Activated T-cell treated with anti-CD3 and anti-CD28 coated beads for 1 hour (primary cell): Measurements from ENCODE around the gene TAGLN.
"Not testable (repeated sequence)": the region's sequence is repeated elsewhere in the genome, so short reads cannot be mapped to it uniquely, and the experiment has no call there.

ENCODE experiments used
- DNase-seq: peaks from one replicate; pipeline ENCODE4 v3.0.0-alpha.2; 2020; ENCODE audit warnings: low read depth

TAGLN gene

DNA sequence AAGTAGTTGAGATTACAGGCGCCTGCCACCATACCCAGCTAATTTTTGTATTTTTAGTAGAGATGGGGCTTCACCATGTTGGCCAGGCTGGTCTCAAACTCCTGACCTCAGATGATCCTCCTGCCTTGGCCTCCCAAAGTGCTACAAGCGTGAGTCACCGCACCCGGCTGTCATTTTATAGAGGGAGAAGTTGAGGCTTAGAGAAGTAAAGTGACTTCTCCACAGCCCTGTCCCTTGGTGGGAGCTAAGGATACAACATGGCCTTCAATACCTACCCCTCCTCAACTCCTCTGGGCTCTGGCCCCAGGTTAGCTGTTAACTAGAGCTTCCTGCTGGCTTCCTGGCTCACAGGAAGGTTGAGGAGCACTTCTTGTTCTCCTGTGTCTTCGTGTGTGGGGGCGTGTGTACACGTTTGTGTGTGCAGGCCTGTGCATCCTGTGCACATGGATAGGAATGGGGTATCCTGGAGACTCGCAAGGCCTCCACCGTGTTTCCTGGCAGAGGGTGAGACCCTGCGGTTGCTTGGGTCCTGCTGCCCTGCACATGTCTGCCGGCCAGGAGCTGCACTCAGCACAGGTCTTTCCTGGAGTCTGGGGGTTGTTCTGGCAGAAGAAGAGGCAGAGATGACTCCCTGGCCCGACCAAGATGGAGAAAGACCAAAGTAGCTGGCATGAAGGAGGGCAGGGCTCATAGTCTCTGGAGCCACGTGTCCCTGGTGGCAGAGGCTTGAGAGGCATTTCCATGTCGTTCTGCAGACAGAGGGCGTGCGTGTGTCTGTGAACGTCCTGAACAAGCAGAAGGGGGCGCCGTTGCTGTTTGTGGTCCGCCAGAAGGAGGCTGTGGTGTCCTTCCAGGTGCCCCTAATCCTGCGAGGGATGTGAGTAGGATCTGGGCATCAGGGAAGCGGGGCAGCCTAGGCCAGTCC, 18.2 kb upstream of the TAGLN start:
- DNase-seq: peak; percentile 40

DNA sequence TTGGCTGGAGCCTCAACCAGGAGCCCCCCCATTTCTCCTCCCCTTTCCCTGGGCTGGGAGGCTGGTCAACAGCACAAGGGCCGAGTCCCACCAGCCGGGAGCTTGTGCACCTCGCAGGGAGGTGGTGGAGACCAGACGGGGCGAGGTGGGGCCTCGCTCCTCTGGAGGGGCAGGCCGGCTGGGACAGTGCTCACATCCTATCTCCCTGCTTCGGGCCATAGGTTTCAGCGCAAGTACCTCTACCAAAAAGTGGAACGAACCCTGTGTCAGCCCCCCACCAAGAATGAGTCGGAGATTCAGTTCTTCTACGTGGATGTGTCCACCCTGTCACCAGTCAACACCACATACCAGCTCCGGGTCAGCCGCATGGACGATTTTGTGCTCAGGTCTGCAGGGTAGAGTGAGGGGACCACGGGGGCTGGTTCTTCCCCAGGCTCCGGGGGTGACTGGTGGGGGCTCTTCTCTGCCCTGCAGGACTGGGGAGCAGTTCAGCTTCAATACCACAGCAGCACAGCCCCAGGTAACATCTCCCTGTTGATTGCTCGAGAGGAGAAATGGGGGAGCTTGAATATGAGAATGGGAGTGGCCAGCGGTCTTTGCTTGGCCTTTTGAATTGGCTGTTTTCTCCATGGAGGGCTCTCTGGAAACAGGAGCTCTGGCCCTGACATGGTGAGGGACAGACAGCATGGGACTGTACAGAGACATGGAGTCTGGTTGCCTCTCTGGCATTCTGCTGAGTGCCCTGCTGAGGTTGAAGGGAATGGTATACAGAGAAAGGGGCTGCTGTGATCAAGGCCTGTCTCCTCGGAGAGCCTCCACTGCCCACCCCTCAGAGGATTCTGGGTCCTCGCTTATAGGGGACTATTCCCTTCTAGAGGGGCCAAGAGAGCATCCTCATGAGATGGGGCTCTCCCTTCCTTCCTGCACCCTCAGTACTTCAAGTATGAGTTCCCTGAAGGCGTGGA, 17.3 kb upstream of the TAGLN start:
- no peak for DNase-seq

DNA sequence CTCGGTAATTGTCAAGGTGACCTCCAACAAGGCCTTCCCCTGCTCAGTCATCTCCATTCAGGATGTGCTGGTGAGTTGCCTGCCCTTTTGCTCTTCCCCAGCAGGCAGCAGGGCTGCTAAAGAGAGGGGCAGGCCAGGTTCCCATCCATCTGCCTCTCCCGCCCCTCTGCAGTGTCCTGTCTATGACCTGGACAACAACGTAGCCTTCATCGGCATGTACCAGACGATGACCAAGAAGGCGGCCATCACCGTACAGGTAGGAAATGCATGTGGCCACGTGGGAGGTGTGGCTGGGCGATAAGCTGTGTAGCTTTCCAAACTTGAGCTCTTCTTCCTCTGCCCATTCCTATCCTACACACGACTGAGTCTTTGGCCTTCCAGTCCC, 16.6 kb upstream of the TAGLN start:
- no peak for DNase-seq

DNA sequence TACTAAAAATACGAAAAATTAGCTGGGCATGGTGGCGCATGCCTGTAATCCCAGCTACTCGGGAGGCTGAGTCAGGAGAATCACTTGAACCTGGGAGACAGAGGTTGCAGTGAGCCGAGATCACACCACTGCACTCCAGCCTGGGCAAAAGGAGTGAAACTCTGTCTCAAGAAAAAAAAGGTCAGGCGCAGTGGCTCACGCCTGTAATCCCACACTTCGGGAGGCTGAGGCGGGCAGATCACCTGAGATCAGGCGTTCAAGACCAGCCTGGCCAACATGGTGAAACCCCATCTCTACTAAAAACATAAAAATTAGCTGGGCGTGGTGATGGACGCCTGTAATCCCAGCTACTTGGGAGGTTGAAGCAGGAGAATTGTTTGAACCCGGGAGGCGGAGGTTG, 16.0 kb upstream of the TAGLN start:
- not testable (repeated sequence) for DNase-seq

DNA sequence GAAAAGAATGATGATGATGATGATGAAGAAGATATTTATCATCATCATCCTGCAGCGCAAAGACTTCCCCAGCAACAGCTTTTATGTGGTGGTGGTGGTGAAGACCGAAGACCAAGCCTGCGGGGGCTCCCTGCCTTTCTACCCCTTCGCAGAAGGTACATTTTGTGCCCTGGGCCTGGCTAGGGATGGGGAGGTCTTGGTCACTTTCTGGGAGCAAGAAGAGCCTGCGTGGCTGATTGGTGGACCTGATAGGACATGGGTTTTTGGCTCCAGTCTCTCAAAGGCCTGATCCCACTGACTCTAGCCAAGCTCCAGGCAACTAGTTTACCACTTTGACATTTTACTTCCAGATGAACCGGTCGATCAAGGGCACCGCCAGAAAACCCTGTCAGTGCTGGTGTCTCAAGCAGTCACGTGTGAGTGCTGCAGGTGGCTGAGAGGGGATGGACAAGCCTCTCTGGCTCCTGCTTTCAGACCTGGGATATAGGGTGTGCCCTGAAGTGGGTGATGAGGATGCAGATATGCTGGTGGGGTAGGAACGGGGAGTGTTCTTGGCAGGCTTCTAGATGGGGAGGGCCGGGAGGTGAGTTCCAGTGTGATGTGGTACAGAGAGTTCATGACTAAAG, 15.3 kb upstream of the TAGLN start:
- no peak for DNase-seq

DNA sequence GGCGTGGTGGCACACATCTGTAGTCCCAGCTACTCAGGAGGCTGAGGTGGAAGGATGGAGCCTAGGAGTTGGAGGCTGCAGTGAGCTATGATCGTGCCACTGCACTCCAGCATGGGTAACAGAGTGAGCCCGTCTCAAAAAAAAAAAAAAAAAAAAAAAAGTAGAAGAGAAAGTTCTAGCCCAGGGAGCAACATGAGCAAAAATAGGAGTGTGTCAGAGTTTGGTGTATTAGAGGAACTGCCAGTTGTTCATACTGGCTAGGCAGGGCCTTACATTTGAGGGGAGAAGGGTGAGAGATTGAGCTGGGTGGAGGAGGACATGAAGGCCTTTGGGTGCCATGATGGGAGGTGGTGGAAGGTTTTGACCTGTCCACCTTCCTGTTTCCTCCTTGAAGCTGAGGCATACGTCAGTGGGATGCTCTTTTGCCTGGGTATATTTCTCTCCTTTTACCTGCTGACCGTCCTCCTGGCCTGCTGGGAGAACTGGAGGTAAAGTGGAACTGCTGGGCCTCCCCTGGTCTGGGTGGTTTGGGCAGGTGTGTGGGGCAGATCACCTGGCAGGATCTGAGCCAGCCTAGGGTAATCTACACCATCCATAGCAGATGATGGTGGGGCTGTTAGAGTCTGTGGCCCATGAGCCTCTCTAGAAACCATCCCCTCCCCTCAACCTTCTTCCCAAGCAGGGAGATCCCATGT, 13.3 kb upstream of the TAGLN start:
- DNase-seq: no peak

DNA sequence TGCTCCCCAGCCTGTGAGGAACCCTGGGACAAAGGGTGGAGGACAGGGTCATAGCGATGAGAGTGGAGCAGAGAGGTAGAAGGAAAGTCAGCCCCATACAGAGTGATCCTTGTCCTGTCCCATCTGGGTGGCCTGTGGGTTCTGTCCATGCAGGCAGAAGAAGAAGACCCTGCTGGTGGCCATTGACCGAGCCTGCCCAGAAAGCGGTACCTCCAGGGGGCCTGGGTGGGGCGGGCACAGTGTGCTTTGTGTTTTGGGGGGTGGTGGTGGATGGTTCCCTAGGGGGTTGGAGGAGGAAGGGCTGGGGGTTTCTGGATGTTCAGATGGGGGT, 12.8 kb upstream of the TAGLN start:
- no peak for DNase-seq

DNA sequence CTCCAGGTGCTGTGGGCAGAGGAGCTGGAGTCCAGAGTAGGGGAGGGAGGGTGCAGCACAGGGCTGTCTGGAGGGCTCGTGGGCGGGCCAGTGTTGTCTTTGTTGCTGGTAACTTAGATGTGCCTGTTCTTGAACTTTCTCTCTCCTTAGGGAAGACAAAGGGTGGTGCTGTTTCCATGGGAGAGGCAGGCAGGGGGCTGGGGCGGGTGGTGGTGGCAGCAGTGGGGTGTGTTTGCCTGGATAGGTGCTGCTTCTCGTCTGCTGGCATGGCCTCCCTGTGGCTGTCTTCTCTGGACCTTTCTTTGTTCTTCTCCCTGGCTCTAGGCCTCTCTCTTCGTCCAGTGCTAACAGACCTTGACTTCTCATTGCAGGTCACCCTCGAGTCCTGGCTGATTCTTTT, 12.2 kb upstream of the TAGLN start:
- no peak for DNase-seq

DNA sequence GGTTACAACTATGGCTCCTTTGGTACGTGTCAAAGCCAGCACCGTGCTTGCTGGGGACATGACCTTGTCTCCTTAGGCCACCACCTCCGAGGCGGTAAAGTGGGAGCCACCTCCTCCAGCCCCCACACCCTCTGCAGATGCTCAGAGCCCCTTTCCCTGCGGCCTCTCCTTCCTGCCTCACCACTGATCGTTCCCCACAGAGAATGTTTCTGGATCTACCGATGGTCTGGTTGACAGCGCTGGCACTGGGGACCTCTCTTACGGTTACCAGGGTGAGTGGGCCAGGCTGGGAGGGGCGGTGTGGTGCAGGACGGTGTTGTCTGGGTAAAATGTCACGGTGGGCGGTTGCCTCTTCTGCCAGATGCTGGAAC, 11.8 kb upstream of the TAGLN start:
- no peak for DNase-seq

DNA sequence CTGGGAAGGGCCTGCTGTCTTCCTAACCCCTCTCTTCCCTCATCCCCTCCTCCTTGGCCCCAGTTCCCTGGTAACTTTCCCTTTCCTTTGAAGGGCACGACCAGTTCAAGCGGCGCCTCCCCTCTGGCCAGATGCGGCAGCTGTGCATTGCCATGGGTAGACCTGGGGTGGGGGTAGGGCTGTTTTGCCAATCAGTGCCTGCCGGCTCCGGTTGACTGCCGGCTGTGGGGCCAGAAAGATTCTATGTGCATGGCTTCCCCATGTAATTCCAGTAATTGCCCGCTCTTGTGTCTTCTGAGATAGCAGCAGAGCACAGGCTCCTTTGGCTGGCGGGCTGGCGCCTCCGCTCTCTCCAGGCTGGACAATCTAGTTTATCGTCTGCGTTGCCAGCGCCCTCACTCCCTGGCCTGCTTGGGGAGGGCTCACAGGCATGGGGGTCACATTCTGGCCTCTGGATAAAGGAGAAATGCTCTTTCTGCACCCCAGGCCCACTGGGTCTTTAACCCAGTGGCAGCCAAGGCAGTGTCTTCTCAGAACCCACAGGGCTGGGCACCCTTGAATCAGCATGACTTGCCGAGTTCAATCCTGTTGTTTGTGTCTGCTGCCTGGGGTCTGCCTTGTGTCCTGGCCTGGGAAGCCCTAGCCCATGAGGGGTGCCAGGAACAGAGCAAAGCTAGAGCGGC, 11.2 kb upstream of the TAGLN start:
- no peak for DNase-seq

DNA sequence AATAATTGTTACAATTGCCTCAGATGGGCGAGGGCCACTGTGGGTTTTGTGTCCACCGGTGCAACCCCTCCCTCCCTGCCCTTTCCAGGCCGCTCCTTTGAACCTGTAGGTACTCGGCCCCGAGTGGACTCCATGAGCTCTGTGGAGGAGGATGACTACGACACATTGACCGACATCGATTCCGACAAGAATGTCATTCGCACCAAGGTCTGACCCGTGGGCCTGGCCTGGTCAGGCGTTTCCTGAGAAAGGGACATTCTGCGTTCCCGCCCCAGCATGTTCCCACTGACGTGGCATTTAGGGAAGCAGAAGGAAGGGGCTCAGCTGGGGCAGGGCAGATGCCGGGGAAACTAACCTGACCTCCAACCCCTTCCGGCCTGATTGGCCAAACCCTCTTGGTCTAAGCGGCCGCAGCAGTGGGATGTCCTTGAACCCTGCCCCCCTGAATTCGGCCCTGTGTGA, 10.5 kb upstream of the TAGLN start:
- DNase-seq: no peak

DNA sequence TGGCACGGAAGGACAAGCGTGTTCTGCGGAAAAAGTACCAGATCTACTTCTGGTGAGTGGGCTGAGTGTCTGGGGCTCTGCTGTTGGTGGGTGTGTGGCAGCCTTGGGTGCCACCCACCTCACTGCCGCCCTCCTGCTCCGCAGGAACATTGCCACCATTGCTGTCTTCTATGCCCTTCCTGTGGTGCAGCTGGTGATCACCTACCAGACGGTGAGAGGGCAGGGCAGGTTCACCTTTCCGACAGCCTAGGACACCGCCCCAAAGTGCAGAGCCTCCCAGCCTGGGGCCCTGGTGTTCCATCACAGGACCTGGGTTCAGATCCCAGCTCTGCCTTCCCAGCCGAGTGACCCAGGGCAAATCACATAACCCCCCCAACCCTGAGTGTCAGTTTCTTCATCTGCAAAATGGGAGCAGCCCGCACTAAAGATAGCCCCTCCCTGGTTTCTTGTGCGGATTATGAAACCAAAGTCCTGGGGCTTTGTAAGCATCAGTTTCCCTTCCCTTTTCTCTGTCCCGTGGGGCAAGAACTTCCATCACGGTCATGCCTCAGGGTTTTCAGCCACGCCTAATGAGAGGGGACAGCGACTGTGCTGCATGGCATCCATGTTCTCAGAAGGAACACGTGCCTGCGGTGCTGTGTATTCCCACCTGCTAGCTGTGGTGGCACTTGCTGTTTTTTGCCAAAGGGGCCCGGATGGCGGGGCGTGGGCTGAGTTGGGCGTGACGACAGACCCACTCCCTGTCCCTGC, 9.8 kb upstream of the TAGLN start:
- DNase-seq: no peak

DNA sequence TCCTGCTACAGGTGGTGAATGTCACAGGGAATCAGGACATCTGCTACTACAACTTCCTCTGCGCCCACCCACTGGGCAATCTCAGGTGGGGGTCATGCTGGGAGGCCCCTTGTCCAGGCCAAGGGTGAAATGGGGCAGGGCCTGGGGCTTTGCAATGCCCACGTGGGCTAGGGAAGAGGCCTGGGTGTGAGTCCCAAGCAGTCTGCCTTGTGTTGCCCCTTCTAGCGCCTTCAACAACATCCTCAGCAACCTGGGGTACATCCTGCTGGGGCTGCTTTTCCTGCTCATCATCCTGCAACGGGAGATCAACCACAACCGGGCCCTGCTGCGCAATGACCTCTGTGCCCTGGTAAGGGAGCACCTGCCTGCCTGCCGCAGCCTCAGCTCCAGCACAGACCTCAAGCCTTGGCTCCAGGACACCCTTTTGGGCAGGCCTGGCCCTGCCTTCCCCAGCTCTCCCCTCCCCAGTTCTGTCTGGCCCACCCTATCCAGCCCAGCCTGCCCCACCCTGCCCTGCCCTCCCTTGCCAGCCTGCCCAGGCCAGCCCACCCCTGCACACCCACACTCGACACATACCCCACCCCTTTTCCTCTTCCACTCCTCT, 9.1 kb upstream of the TAGLN start:
- no peak for DNase-seq

DNA sequence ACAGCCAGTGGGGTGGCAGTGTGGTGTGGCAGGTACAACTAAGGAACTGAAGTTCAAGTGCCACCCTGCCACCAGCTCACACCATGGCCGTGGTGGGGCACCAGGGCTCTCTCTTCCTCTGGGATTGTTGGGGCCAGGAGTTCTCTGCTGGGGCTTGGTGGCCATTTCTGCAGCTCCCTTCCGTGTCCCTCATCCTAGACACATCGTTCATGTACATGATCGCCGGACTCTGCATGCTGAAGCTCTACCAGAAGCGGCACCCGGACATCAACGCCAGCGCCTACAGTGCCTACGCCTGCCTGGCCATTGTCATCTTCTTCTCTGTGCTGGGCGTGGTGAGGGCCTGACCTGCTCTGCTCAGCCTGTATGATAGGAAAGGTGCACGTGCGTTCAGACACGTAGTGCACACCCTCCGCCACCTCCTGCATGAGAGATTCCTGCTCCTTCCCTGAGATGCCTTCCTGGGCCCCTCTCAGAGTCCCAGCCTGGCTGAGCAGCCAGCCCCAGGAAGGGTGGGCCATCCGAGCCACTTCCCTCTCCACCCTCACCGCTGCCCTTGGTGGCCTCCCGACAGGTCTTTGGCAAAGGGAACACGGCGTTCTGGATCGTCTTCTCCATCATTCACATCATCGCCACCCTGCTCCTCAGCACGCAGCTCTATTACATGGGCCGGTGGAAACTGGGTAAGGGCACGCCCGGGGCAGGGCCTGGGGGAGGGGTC, 7.3 kb upstream of the TAGLN start:
- DNase-seq: no peak

DNA sequence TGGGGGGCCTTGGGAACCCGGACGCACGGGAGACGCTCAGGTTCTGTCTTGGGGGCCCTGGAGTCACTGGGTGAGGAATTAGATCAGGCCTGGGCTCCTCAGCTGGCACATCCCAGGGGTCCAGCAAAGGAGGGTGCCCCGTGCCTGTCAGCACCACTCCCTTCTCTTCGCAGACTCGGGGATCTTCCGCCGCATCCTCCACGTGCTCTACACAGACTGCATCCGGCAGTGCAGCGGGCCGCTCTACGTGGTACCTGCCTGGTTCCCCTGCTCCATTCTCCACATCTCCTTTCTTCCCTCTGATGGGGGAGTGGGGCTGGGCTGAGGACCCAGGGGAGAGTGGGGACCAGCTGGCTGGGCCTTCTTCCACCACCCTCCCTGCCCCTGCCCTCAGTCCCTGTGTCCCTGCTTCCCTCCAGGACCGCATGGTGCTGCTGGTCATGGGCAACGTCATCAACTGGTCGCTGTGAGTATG, 6.7 kb upstream of the TAGLN start:
- DNase-seq: no peak

DNA sequence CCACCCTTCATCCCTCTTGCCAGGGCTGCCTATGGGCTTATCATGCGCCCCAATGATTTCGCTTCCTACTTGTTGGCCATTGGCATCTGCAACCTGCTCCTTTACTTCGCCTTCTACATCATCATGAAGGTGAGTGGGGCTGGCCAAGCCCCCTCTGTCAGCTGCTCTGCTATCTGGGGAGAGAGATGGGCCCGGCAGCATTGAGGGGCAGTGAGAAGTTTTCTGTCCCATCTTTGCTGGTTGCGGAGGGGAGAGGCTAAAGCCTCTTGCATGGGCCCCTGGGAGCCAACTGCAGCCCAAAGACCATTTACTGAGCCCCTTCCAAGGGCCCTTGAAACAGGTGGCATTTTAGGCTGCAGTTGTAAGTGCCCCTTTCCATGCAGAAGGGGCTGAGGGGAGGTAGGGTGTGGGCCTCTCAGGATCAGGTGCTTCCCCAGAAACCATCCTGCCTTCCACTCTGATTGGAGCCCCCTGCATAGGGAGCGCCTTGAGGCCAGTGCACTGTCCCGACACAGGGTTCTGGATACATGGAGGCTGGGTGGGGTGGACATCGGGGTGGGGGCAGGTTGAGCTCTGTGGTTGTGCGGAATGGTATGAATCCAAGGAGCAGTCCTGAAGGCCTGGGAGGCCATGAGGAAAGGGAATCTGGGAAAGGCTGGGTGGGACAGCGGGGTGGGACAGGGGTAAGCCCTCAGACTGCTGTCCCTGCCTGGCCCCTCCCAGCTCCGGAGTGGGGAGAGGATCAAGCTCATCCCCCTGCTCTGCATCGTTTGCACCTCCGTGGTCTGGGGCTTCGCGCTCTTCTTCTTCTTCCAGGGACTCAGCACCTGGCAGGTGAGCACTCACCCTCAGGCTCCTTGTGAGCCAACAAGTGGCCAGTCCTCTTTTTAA, 5.8 kb upstream of the TAGLN start:
- DNase-seq: no peak

DNA sequence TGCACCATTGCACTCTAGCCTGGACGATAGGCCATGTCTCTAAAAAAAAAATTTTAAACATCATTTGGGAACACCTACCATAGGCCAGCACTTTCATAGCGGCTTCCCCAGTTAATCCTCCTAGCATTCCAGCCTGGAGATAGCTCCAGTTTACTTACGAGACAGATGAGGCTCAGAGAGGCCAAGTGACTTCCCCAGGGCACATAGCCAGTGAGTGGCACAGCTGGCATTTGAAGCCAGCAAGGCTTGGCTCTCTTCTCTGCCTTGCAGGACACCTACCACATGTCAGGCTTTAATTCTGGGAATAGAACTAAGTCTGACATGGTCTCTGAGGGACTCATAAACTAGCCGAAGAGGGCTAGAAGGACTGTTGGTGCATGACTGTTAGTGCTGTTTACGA, 4.9 kb upstream of the TAGLN start:
- no peak for DNase-seq

DNA sequence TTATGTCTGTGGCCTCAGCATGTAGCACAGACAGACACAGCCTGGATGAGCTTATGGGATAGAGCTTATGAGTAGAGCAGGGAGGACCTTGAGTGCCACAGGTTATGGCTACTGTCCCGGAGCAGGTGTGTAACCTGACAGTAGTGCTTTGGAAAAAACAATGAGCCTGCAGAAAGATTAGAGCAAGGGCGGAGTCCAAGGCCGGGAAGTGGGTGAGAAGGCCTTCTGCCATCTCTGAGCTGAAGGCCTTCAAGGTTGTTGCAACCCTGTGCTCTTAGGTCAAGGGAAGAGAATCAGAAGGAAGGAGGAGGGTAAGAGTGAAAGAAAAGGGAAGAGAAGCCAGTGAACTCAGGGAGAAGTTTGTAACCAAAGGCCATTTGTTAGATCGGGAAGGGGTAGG, 3.9 kb upstream of the TAGLN start:
- DNase-seq: no peak
